ENCODE data around the gene DPPA3.

The DPPA3 gene

GRCh38 chr12:7695566-7696197 lies 15.6 kb upstream of the DPPA3 start, which contains the start of gene GDF3:
GDF3 (minus strand) TSS chr12:7695775; CDS start chr12:7695728, 47 bp downstream.
- peak; percentile 11 for DNase-seq (ENCODE audit: low read depth)
- TF ChIP-seq CTCF (IDR thresholded peaks at IDR 0.05; ENCODE audit: low read length, missing control alignments), result no peak

GRCh38 chr12:7705846-7706245 lies 5.4 kb upstream of the DPPA3 start:
- DNase-seq (ENCODE audit: low read depth), result no peak
- H3K4me3 ChIP-seq (replicated peaks; ENCODE audit: low read depth, low read length), result no peak overlapping the region
- TF ChIP-seq CTCF (IDR thresholded peaks at IDR 0.05; ENCODE audit: low read length, missing control alignments), result no peak

More at GRCh38 chr12:7695566-7696197, 15.6 kb upstream of the DPPA3 start, which contains the start of gene GDF3:
- H3K4me3 ChIP-seq (replicated peaks; ENCODE audit: low read depth, low read length), result no peak within 1 kb of the TSS

- no peak for DNase-seq (ENCODE audit: low read depth)
- TF ChIP-seq CTCF (IDR thresholded peaks at IDR 0.05; ENCODE audit: low read length, missing control alignments), result no peak
Measured at GRCh38 chr12:7709969-7710675, 1.1 kb upstream of the DPPA3 start.

GRCh38 chr12:7712841-7713442 lies 1.7 kb downstream of the DPPA3 start:
- H3K4me3 ChIP-seq (replicated peaks; ENCODE audit: low read depth, low read length), result no peak overlapping the region
- TF ChIP-seq CTCF (IDR thresholded peaks at IDR 0.05; ENCODE audit: low read length, missing control alignments), result no peak
- no peak for DNase-seq (ENCODE audit: low read depth)

More at GRCh38 chr12:7709969-7710675, 1.1 kb upstream of the DPPA3 start:
- no peak overlapping the region for H3K4me3 ChIP-seq (replicated peaks; ENCODE audit: low read depth, low read length)

GRCh38 chr12:7716381-7716780 lies 5.1 kb downstream of the DPPA3 start:
- DNase-seq (ENCODE audit: low read depth), result no peak
- H3K4me3 ChIP-seq (replicated peaks; ENCODE audit: low read depth, low read length), result no peak overlapping the region
- no peak for TF ChIP-seq CTCF (IDR thresholded peaks at IDR 0.05; ENCODE audit: low read length, missing control alignments)

GRCh38 chr12:7719946-7720730 lies 8.9 kb downstream of the DPPA3 start:
- DNase-seq (ENCODE audit: low read depth), result no peak
- TF ChIP-seq CTCF (IDR thresholded peaks at IDR 0.05; ENCODE audit: low read length, missing control alignments), result no peak
- no peak overlapping the region for H3K4me3 ChIP-seq (replicated peaks; ENCODE audit: low read depth, low read length)
